ENCODE results near the gene TBX10. TPM values are rescaled to one million over a fixed set of nuclear protein-coding genes. Genes with fewer than 3 reads are reported as not detected.

The TBX10 gene
- total RNA-seq, 1 donor from 2014 or later, result not detected

DNA sequence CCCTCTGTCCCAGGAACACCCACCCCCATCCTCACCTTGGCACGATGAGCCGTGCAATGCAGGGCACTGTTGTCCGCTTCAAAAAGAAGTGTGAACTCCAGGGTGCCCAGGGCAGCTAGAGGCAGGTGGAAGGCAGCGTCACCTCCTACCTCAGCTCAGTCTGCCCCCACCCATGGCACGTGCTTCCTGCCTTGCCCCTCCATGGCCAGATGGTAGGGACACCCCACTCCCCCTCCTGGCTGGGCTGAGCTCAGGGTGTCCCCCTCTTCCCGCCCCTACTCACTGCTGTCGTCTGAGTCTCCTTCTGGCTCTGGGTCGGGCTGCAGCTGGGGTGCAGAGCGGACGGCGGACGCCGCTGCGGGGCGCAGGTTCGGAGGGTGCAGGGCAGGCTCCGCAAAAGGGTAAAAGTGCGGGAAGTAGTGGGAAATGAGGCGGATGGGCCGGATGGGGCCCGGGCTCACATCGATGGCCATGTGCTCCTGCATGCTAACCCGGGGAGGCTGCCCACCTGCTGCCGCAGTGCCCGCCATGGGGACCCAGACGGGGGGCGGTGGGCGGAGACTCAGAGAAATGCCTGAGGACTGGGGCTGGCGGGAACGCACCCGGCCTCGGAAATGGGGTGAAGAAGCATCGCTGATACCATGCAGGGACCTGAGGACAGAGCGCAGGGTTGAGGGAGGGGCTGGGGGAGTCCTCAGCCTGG is 23.7 kb downstream of the TBX10 start:
- Mint-ChIP-seq H3K27ac (ENCODE audit: unreplicated experiment) (no peak overlapping the region), H3K27me3 (ENCODE audit: unreplicated experiment) (no peaks in the 10 kb centered on the region), H3K4me1 (ENCODE audit: unreplicated experiment) (peaks cover 11% of the 10 kb centered on the region), H3K4me3 (ENCODE audit: unreplicated experiment) (no peak overlapping the region), H3K36me3 (ENCODE audit: unreplicated experiment) (peaks cover 11% of the 10 kb centered on the region), H3K9me3 (ENCODE audit: unreplicated experiment) (no peaks in the 10 kb centered on the region)
- DNase-seq (ENCODE audit: extremely low spot score, unreplicated experiment), result no peak
- TF ChIP-seq CTCF (IDR thresholded peaks at IDR 0.05), result no peak

DNA sequence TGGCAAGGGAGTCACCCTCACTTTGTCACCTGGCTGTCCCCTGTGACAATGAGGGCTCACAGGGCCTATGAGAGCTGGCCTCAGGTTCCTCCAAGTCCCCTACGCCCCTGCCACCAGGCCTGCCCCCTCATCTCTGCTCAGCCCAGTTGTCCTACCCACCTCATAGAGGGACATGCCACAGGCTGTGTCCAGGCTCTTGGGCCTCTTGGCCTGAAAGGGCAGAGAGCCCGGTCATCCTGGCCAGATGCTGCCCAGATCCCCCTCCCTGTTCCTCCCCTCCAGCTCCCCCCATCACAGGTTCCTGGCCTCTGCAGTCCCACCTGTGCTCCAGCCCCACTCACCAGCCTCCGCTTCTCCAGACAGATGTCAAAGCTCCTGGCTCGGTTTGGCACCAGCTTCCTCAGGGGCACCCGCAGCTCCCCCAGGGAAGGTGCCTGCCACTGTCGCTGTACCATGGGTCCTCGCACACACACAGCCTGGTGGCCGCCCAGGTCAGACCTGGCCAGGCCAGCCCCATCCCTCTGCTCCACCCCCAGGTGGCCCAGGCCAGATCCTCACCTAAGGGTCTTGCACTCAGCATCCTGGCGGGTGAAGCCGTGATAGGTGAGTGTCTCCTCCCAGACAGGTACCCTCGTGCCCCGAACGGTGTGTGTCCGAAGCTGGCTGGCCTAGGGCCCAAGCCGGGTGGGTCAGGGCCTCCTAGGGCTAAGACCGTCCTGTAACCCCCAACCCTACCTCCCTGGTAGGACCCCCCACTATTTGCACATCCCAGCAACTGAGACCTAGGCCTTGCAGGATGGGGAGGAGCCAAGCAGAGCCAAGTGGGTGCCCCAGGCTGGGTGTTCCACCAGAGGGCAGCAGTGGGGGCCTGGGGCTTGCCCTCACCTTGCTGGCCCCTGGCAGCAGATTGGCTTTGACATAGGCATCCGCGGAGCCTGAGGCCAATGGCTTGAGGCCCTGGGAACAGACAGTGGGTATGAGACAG is 24.5 kb downstream of the TBX10 start:
- Mint-ChIP-seq H3K9me3 (ENCODE audit: unreplicated experiment) (no peaks in the 10 kb centered on the region), H3K27ac (ENCODE audit: unreplicated experiment) (no peak overlapping the region), H3K27me3 (ENCODE audit: unreplicated experiment) (no peaks in the 10 kb centered on the region), H3K4me1 (ENCODE audit: unreplicated experiment) (peaks cover 7% of the 10 kb centered on the region), H3K4me3 (ENCODE audit: unreplicated experiment) (no peak overlapping the region), H3K36me3 (ENCODE audit: unreplicated experiment) (peaks cover 11% of the 10 kb centered on the region)
- no peak for DNase-seq (ENCODE audit: extremely low spot score, unreplicated experiment)
- TF ChIP-seq CTCF (IDR thresholded peaks at IDR 0.05), result peak; percentile 43

GRCh38 chr11:67613960-67614715 is 25.4 kb downstream of the TBX10 start:
- peak; percentile 87 for DNase-seq (ENCODE audit: extremely low spot score, unreplicated experiment)
- Mint-ChIP-seq H3K36me3 (ENCODE audit: unreplicated experiment) (peaks cover 11% of the 10 kb centered on the region), H3K27me3 (ENCODE audit: unreplicated experiment) (no peaks in the 10 kb centered on the region), H3K4me1 (ENCODE audit: unreplicated experiment) (peaks cover 4% of the 10 kb centered on the region), H3K4me3 (ENCODE audit: unreplicated experiment) (no peak overlapping the region), H3K9me3 (ENCODE audit: unreplicated experiment) (no peaks in the 10 kb centered on the region), H3K27ac (ENCODE audit: unreplicated experiment) (no peak overlapping the region)
- TF ChIP-seq CTCF (IDR thresholded peaks at IDR 0.05), result peak; percentile 69

DNA sequence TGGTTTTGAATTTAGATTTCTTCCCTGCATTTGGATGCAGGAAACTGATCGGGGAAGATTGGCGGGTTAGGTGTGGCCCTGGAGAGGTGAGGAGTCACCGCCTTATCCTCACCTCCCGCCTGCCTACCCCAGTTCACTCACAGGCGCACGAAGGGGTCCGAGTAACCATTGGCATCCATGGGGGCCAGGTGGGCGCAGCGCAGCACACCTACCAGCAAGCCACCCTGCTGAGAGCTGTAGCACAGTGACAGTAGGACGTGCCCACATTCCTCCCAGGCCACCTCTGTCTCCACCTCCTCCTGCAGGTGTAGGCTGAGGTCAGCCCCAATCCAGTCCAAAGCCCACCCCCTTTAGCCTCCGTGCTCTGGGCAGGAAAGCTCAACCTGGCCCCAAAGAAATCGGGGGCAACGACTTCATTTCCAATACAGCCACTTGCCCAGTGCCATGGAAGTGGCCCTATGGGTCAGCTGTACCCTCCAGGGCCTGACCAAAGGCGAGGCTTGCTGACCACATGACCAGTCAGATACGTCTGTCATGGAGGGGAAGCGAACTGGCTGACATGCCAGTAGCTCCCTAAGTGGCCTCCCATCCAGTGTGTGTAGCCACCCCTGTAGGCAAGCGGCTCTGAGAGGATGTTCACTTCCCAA is 26.1 kb downstream of the TBX10 start:
- no peaks in the 10 kb centered on the region for H3K27me3 Mint-ChIP-seq (ENCODE audit: unreplicated experiment)
- TF ChIP-seq CTCF (IDR thresholded peaks at IDR 0.05), result no peak
- H3K9me3 Mint-ChIP-seq (ENCODE audit: unreplicated experiment), result no peaks in the 10 kb centered on the region
- H3K4me3 Mint-ChIP-seq (ENCODE audit: unreplicated experiment), result no peak overlapping the region
- no peak for DNase-seq (ENCODE audit: extremely low spot score, unreplicated experiment)
- no peak overlapping the region for H3K27ac Mint-ChIP-seq (ENCODE audit: unreplicated experiment)
- H3K4me1 Mint-ChIP-seq (ENCODE audit: unreplicated experiment), result peaks cover 4% of the 10 kb centered on the region
- H3K36me3 Mint-ChIP-seq (ENCODE audit: unreplicated experiment), result peaks cover 11% of the 10 kb centered on the region

Data from osteocyte (in vitro differentiated cells).